ENCODE results near the gene PSMB7. TPM values are rescaled to one million over a fixed set of nuclear protein-coding genes. Genes with fewer than 3 reads are reported as not detected.

PSMB7 gene
- total RNA-seq, 4 donors from 2014 or later = 84.3 to 178 (median 135) TPM

- H3K4me1 ChIP-seq = no peaks in the 10 kb centered on the region
- peaks cover 0 to 4% of the 10 kb centered on the region in 2 donors for H3K36me3 ChIP-seq
- no peak overlapping the region for H3K4me3 ChIP-seq (replicated peaks in 1 of 3)
- intact Hi-C loops (cut with DNase I) = no loop called here
- no peak for TF ChIP-seq POLR2A (IDR thresholded peaks at IDR 0.05)
- TF ChIP-seq, protein P1, sequence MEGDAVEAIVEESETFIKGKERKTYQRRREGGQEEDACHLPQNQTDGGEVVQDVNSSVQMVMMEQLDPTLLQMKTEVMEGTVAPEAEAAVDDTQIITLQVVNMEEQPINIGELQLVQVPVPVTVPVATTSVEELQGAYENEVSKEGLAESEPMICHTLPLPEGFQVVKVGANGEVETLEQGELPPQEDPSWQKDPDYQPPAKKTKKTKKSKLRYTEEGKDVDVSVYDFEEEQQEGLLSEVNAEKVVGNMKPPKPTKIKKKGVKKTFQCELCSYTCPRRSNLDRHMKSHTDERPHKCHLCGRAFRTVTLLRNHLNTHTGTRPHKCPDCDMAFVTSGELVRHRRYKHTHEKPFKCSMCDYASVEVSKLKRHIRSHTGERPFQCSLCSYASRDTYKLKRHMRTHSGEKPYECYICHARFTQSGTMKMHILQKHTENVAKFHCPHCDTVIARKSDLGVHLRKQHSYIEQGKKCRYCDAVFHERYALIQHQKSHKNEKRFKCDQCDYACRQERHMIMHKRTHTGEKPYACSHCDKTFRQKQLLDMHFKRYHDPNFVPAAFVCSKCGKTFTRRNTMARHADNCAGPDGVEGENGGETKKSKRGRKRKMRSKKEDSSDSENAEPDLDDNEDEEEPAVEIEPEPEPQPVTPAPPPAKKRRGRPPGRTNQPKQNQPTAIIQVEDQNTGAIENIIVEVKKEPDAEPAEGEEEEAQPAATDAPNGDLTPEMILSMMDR (IDR thresholded peaks at IDR 0.05) = no peak
- no peak for DNase-seq
- H3K27ac ChIP-seq = no peak overlapping the region
- H3K27me3 ChIP-seq = no peaks in the 10 kb centered on the region
- WGBS, 2 donors = 90 to 100% methylated on average over 2 to 6 of the region's 6 CpGs
- H3K9me3 ChIP-seq = no peaks in the 10 kb centered on the region
Observed at GRCh38 chr9:124325816-124326215, 89.4 kb downstream of the PSMB7 start.

DNA sequence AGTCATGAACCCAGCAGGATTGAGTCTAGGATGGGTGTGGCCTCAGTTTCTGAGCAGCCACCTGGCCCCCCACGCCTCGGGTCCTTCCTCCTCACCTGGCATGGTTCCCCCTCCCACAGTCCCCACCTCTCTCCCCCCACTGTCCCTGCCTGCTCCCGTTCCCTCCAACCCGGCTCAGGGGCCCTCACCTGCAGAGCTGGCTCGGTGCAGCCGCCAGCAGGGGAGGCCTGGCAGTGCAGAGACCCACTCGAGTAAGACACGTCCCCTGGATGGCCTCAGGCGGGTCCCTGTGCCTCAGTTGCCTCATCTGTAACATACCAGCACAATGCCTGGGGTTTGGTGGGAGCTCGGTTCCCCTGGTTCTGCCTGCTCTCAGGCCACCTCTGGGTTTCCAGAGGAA is 91.3 kb downstream of the PSMB7 start:
- DNase-seq = no peak
- no peaks in the 10 kb centered on the region for H3K4me1 ChIP-seq
- 81 to 86% methylated on average over 9 to 10 of the region's 10 CpGs for WGBS, 2 donors
- H3K4me3 ChIP-seq (replicated peaks in 1 of 3) = no peak overlapping the region
- no peak overlapping the region for H3K27ac ChIP-seq
- H3K27me3 ChIP-seq = no peaks in the 10 kb centered on the region
- H3K9me3 ChIP-seq = no peaks in the 10 kb centered on the region
- H3K36me3 ChIP-seq = peaks cover 0 to 4% of the 10 kb centered on the region in 2 donors
- intact Hi-C loops (cut with DNase I) = loop anchor here (5.0 kb wide), 1 partner anchor 192 kb away; no protein-coding TSS in a partner anchor
- no peak for TF ChIP-seq POLR2A (IDR thresholded peaks at IDR 0.05)
- TF ChIP-seq, protein P1 (IDR thresholded peaks at IDR 0.05) = no peak

DNA sequence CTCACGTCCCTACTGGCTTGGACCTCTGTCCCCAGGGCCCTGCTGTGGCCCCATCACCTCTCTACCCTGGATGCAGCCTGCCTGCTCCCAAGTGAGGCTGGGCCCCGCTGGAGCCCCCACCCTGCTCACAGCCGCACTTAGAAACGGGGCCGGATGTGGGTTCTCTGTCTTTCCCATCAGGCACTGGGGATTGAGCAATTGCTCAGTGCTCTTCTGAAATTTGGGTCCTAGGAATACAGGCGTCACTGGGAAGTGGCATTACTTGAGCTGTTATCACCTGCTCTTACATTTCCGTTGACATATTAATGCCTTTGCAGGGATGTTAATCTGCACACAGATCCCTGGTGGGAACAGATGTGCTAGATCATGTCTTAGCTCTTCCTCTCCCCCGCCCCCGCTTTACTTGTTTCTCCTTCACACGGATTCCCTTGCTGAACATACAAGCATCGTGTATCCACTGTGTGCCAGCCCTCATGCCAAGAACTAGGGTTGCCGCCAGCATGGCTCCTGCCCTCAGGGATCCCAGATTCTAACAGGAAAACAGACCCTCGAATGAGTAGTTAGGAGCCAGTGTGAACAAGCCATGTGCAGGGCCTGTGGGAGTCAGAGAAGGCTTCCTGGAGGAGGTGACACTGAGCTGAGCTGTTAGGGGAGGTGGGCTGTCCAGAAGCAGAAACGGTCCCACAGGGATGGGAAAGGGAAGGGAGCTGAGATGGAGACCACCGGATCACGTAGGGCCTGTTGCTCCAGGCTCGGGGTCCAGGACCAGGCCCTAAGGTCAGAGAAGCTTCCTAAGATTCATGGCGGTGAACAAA is 92.4 kb downstream of the PSMB7 start:
- H3K27me3 ChIP-seq = no peaks in the 10 kb centered on the region
- H3K4me1 ChIP-seq = no peaks in the 10 kb centered on the region
- WGBS, 2 donors = 94 to 95% methylated on average over 17 to 18 of the region's 18 CpGs
- TF ChIP-seq, protein P1 (IDR thresholded peaks at IDR 0.05) = no peak
- TF ChIP-seq POLR2A (IDR thresholded peaks at IDR 0.05) = no peak
- intact Hi-C loops (cut with DNase I) = loop anchor here (5.0 kb wide), 1 partner anchor 191 kb away; no protein-coding TSS in a partner anchor
- no peaks in the 10 kb centered on the region for H3K9me3 ChIP-seq
- H3K4me3 ChIP-seq (replicated peaks in 1 of 3) = no peak overlapping the region
- no peak for DNase-seq
- H3K36me3 ChIP-seq = peaks cover 0 to 4% of the 10 kb centered on the region in 2 donors
- no peak overlapping the region for H3K27ac ChIP-seq

- Histone ChIP-seq H3K4me3 (replicated peaks in 1 of 3) (no peak overlapping the region), H3K36me3 (peaks cover 0 to 4% of the 10 kb centered on the region in 2 donors), H3K4me1 (no peaks in the 10 kb centered on the region), H3K27ac (no peak overlapping the region), H3K27me3 (no peaks in the 10 kb centered on the region), H3K9me3 (no peaks in the 10 kb centered on the region)
- 82 to 91% methylated on average over 4 of the region's 4 CpGs for WGBS, 2 donors
- DNase-seq = no peak
- intact Hi-C loops (cut with DNase I) = loop anchor here (5.0 kb wide), 1 partner anchor 190 kb away; no protein-coding TSS in a partner anchor
- TF ChIP-seq, protein P1 (IDR thresholded peaks at IDR 0.05) = no peak
- no peak for TF ChIP-seq POLR2A (IDR thresholded peaks at IDR 0.05)
Observed at GRCh38 chr9:124321935-124322334, 93.3 kb downstream of the PSMB7 start.

- no peaks in the 10 kb centered on the region for H3K9me3 ChIP-seq
- peaks cover 0 to 4% of the 10 kb centered on the region in 2 donors for H3K36me3 ChIP-seq
- DNase-seq = no peak
- no peaks in the 10 kb centered on the region for H3K27me3 ChIP-seq
- TF ChIP-seq, protein P1 (IDR thresholded peaks at IDR 0.05) = no peak
- TF ChIP-seq POLR2A (IDR thresholded peaks at IDR 0.05) = no peak
- H3K27ac ChIP-seq = no peak overlapping the region
- no peaks in the 10 kb centered on the region for H3K4me1 ChIP-seq
- WGBS, 2 donors = 89 to 97% methylated on average over 9 to 12 of the region's 12 CpGs
- H3K4me3 ChIP-seq (replicated peaks in 1 of 3) = no peak overlapping the region
- intact Hi-C loops (cut with DNase I) = loop anchor here (5.0 kb wide), 1 partner anchor 189 kb away; no protein-coding TSS in a partner anchor
Observed at GRCh38 chr9:124321416-124321815, 93.8 kb downstream of the PSMB7 start.
